Pulmonary artery endothelial cell (primary cell): Measurements from ENCODE around the gene KCNJ2. TPM values are rescaled to one million over a fixed set of nuclear protein-coding genes. Genes with fewer than 3 reads are reported as not detected.
A peak's percentile ranks its signal among the peaks of the same experiment; 100 is the strongest.

Experiments
- DNase-seq: peaks from one replicate; pipeline ENCODE4 v3.0.0-alpha.2; 2011; ENCODE audit warnings: low read depth, low spot score
- total RNA-seq: library from RNA; depleted of rRNA; stranded (reverse); fragments of >200 nt; gene quantifications from 2 replicates; pipeline ENCODE4 v1.2.3, GENCODE V29; 2014

Gene KCNJ2
- total RNA-seq, 1 donor from 2014 or later: 33.3 TPM

GRCh38 chr17:70158591-70158990 lies 10.7 kb upstream of the KCNJ2 start:
- DNase-seq: no peak

GRCh38 chr17:70159980-70160379 lies 9.4 kb upstream of the KCNJ2 start:
- DNase-seq: no peak

DNA sequence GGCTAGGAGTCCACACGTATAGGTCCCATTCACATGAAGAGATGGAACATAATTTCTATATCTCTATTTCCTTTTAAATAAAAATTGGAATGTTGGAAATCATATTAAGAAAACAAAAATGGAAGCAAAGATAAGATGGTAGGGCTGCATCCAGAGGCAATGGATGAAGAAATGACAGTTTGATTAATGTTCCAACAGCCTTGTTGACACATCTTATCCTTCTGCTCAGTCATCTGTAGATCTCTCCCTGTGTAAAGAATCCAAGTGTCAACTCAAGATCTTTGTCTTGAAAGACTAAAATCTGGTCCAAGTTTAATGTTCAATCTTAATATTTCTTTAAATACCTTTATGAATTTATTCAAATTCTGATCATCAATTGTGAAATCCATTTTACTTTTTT lies 7.8 kb upstream of the KCNJ2 start:
- DNase-seq: no peak

- DNase-seq: no peak
These were observed 3.9 kb upstream of the KCNJ2 start for GRCh38 chr17:70165383-70165782.

GRCh38 chr17:70166615-70167014 lies 2.7 kb upstream of the KCNJ2 start:
- no peak for DNase-seq

DNA sequence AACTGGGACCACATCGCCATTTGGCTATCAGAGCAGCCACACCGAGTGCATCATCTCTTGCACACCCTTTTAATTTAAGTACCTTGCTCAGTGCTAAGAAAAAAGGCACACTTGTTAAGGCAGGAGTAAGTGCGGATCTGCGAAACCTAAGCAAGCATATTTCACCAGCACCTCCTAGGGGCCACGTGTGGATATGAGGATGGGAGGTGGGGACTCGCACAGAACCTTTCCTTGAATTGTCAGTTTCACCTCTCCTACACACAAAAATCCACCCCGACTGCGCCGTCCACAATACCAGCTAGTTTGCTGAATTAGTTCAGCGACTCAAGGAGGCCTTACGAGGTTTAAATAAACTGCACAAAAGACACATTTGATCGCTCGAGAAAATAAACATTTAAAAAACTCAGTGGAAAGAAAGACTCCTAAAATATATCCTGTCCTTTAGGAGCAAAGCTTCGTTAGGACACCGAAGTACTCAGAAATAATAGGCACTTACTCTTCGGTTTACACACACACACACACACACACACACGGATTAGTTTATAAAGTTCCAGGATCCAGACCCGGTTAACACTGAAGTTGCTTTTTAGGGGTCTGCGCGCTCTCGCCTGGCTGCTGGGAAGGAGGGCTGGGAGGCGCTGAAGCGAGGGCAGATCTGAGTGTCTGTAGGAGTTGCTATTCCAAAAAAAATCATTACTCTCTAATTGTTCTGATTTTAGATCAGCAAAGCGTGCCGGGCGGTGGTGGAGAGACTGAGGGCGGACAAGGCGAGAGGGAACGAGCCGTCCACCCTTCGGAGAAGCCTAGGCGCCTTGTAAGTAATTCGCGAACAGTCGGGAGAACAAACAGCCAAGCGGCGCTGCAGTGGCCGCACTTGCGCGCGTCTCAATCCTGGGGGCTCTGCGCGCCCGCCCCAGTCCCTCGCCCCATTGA lies 1.0 kb upstream of the KCNJ2 start:
- DNase-seq: peak; percentile 90

GRCh38 chr17:70169709-70170597 lies 621 bp downstream of the KCNJ2 start:
- DNase-seq: no peak

DNA sequence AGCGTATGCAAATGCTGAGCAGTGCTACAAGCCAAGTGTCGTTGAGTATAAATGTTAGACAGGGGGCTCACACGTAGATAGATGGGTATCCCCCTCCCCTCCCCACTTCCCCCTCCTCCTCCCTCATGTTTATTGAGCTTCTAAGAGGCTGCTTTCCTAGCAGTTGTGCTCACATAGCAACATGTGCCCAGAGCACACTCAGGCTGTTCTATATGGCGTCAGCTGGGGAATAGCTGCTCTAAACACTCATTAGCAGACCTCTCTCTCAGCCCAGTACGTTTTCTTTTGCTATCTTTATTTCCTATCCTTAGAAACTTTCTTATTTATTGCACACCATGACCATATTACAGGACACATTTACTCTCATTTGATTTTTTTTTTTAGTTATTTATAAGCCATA lies 1.8 kb downstream of the KCNJ2 start:
- no peak for DNase-seq

DNA sequence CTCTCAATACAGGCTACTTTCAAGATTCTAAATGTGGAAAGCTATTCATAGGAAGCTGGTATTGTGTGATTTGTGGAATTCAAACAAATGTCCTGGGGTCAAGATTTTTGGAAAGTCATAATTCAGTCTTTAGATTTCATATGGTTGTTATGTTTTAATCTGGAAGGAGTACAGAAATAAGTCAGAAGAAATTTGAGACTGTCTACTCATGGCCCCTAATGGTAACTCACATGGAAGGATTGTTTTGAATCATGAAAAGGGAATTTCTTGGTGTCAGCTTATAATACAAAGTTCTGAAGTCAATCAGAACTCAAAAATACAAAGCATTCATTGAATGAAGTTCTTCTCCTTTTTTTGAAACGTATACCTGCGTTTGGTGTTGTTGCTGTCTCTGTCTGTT lies 3.1 kb downstream of the KCNJ2 start:
- DNase-seq: no peak

DNA sequence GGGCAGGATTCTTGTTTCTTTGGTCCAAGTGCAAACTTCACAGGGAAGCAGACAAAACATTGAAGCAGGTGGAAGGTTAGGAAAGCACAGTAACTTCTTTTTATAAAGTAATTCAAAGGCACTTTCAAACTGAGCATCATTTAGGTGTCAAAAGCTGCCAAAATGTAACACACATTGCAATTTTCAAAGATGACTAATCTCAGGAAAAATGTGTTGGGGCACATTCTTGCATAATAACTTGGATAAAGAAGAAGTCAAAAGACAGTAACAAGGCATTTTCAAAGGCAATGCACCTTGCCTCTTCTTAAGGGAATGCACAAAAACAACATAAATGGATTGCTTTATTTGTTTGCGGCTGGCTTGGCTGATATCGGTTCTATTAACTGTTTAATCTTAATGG lies 3.6 kb downstream of the KCNJ2 start:
- DNase-seq: no peak

- no peak for DNase-seq
These were observed 4.3 kb downstream of the KCNJ2 start for GRCh38 chr17:70173681-70174080.

DNA sequence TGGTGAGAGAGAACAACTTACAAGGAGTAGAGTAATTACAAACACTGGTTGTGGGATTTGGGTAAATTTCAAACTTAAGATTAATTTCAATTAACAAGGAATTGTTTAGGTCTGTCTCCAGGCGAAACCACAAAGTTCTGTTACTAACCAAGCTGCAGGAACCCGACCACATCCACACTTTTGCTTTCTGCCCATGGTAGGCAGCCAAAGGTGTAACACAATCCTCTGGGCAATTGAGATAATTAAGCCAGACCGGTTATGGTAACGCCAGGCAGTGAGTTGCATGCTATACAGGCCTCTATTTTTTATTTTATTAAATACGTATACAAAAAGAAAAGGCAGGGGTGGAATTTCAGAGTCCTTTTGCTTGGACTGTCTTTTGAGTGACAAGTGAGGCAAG lies 12.0 kb downstream of the KCNJ2 start:
- DNase-seq: no peak

DNA sequence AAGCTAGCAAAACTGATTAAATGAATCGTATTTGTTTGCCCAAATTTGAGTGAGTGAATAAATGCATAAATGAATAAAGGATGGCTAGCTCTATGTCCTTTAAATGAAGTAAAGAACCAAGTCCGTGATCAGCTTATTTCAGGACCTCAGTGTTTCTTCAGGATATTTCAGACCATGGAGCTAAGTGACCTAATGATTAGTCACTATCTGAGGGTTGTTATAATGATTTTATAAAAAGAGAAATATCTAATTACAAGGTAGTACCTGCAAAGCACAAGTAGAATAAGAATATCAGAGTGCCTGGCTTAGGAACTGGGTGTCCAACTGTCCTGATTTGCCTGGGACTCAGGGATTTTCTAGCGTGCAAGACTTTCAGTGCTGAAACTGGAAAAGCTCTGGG lies 12.5 kb downstream of the KCNJ2 start:
- no peak for DNase-seq

DNA sequence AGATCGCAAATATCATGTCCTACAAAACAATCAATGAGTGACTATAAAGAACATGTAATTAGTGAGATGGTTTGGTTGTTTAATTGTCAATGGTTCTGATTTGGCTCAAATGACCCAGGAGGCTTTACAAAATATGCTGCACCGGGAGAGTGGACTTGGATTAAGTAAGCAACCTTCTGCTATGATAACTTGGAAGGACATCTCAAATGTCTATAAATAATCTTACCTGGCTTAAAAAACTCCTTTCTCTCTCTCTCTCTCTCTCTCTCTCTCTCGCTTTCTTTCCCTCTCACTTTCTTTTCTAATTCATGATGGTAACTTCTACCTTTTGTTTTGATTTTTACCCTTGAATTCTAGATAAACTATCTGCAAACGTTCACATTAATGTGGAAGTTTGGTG lies 14.2 kb downstream of the KCNJ2 start:
- DNase-seq: no peak

DNA sequence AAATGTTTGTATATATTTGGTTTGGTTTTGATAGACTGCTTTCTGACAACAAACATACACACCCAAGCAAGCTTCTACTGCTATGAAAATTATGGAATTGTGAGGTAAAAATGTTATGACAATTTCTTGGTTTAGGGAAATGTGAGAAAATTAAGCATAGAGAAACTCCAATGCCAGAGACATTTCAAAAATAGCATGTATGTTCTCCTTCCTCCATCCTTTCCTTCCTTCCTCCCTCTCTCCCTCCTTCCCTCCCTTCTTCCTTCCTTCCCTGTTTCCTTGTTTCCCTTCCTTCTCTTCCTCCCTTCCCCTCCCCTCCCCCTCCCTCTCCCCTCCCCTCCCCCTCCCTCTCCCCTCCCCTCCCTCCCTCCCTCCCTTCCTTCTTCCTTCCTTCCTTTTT lies 14.9 kb downstream of the KCNJ2 start:
- no peak for DNase-seq

DNA sequence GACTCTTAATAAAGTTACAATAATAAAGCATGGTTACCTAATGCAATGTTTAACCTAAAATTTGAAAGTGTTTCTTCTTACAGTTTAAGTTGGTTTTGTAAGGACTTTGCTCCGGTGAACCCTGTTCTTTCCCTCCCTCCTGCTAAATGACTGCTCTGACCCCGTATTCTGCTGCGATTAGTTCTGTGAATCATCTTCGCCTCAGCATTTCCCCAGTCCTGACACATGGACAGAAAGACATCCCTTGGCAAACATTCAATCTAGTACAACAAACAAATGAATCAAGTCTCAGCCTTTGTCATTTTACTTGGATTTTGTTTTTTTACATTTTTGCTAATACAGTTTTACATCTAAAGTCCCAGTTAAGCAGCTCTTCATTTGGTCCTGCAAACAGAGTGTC lies 15.4 kb downstream of the KCNJ2 start:
- no peak for DNase-seq

GRCh38 chr17:70185285-70185684 lies 16.0 kb downstream of the KCNJ2 start:
- no peak for DNase-seq

- DNase-seq: no peak
These were observed 18.1 kb downstream of the KCNJ2 start for GRCh38 chr17:70187383-70187782.

- DNase-seq: no peak
These were observed 21.9 kb downstream of the KCNJ2 start for GRCh38 chr17:70190959-70191805.

DNA sequence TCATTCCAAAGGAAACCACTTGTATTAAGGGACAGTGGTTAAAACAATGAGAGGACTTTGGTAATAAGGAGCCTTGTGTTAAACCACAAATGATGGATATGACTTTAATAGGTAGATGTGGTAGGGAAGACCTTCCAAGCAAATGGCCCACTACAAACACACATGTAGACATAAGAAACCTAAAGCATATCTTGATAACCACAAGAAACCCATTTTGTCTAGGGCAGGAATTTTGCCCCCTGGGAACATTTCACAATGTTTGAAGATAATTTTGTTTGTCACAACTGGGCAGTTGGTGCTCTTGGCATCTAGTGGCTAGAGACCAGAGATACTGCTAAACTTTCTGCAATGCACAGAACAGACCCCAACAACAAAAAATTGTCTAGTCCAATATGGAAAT lies 25.8 kb downstream of the KCNJ2 start:
- DNase-seq: no peak

DNA sequence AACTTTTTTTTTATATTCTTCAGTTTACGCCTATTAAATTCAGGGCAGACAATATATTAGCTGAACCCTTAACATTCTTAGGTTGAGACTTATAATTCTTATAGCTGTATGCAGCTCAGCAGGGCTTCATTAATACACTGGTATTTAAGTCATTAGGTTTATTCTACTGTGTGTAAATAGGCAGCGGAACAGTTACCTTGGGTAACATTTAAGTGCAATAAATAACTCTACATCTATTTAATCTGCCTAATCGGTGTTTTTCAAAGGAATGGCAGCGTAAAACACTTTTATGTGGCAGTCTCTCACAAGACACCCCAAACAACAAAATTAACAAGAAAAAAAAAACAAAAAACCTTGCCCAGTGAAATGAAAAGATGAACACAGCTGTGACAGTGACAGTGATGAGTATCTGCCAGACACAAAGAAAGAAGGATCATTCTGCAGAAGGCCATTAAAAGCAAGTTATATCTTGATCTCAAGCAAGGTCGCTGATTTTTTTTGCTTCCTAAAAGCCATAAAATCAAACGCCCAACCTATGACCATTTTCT lies 32.6 kb downstream of the KCNJ2 start:
- DNase-seq: no peak
